ENCODE measurements around the gene ZFHX3. TPM values are rescaled to one million over a fixed set of nuclear protein-coding genes. Genes with fewer than 3 reads are reported as not detected.
A peak's percentile ranks its signal among the peaks of the same experiment; 100 is the strongest.

Gene ZFHX3
- polyA plus RNA-seq, 1 experiment = 2.2 TPM

DNA sequence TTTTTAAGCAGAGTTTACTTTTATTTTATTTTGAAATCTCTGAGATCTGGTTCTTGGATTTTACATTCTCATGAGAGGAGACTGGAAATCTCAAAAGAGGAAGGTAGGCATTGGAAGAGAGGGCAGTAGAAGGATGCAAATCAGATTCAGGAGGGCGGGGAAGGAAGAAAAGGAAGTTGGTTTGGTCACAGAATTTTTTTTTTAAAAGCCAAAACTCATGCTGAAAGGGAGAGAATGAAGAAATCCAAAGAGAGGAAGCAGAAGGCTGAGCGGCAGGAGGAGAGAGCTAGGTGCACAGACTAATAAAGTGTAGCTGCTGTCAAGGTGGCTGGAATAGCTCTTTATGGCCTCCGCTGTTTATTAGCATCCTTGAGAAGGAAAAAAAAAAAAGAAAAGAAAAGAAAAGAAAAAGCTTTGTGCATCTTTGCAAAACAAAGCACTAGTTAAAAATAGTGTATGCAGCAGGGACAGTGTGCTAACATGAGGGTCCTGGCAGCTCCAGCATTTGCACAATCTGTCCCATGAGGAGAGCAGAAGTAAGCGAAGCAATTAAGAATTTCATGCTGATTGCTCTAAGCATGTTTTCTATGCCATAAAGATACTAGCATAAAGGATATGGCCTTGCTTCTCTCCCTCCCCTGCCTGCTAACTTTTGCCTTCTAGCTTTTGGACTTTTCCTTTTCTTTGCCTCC, 194.2 kb downstream of the ZFHX3 start:
- Histone ChIP-seq H3K27me3 (ENCODE audit: control insufficient read depth, insufficient read depth, low read length) (no peaks in the 10 kb centered on the region), H3K4me3 (ENCODE audit: low read depth, low read length) (no peak overlapping the region), H3K36me3 (ENCODE audit: control insufficient read depth, insufficient read depth, low read length) (no peaks in the 10 kb centered on the region)
- POLR2A ChIA-PET = no interaction called here
- TF ChIP-seq, protein P1, sequence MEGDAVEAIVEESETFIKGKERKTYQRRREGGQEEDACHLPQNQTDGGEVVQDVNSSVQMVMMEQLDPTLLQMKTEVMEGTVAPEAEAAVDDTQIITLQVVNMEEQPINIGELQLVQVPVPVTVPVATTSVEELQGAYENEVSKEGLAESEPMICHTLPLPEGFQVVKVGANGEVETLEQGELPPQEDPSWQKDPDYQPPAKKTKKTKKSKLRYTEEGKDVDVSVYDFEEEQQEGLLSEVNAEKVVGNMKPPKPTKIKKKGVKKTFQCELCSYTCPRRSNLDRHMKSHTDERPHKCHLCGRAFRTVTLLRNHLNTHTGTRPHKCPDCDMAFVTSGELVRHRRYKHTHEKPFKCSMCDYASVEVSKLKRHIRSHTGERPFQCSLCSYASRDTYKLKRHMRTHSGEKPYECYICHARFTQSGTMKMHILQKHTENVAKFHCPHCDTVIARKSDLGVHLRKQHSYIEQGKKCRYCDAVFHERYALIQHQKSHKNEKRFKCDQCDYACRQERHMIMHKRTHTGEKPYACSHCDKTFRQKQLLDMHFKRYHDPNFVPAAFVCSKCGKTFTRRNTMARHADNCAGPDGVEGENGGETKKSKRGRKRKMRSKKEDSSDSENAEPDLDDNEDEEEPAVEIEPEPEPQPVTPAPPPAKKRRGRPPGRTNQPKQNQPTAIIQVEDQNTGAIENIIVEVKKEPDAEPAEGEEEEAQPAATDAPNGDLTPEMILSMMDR (IDR thresholded peaks at IDR 0.05; ENCODE audit: insufficient read depth, low read depth, low read length) = no peak
- no peak for DNase-seq (ENCODE audit: low read depth)
- CTCF ChIA-PET = interaction anchor here (1.1 kb wide), 1 partner anchor 55 kb away, joined by 4 read pairs; no protein-coding TSS in a partner anchor

DNA sequence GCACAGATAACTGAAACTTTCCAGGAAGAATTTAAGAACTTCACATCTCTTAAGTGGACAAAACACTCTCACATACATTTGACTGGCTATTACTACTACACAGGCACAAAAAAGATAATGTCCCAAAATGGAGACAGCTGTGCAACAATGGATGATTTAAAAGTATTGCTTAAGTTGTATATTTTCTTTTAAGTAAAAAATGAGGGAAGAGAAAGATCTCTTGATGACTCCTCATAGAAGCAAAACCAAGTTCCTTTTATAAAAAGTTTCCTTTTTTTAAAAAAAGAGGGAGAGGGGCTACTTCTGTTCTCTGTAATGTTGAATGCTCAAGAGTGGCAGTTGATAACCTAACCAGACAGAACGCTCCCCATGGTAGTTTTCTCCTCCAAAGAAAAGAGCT, 195.5 kb downstream of the ZFHX3 start:
- CTCF ChIA-PET = interaction anchor here (1.0 kb wide), 1 partner anchor 24 kb away, joined by 3 read pairs; no protein-coding TSS in a partner anchor
- no peak for DNase-seq (ENCODE audit: low read depth)
- Histone ChIP-seq H3K36me3 (ENCODE audit: control insufficient read depth, insufficient read depth, low read length) (no peaks in the 10 kb centered on the region), H3K27me3 (ENCODE audit: control insufficient read depth, insufficient read depth, low read length) (no peaks in the 10 kb centered on the region), H3K4me3 (ENCODE audit: low read depth, low read length) (no peak overlapping the region)
- POLR2A ChIA-PET = no interaction called here
- TF ChIP-seq, protein P1 (IDR thresholded peaks at IDR 0.05; ENCODE audit: insufficient read depth, low read depth, low read length) = no peak

DNA sequence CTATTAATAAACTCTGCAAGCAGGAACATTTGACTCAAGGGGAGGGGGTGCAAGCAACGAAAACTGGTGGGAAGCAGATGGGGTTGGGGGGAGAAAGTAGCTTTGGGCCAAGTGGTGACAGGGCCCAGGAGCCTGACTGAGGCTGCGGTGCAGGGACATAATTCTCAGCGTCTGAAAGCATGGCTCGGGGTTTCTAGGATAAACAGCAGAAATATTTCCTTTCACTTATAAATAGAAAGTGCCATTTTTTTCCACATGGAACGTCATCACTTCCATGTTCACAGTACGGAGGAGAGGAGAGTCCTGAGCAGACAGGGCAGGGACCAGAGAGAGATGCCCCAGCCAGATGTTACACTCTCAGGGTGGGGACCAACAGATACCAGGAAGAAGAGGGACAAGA, 197.1 kb downstream of the ZFHX3 start:
- Histone ChIP-seq H3K4me3 (ENCODE audit: low read depth, low read length) (no peak overlapping the region), H3K27me3 (ENCODE audit: control insufficient read depth, insufficient read depth, low read length) (no peaks in the 10 kb centered on the region), H3K36me3 (ENCODE audit: control insufficient read depth, insufficient read depth, low read length) (no peaks in the 10 kb centered on the region)
- POLR2A ChIA-PET = no interaction called here
- no peak for DNase-seq (ENCODE audit: low read depth)
- TF ChIP-seq, protein P1 (IDR thresholded peaks at IDR 0.05; ENCODE audit: insufficient read depth, low read depth, low read length) = no peak
- CTCF ChIA-PET = interaction anchor here (0.5 to 2.3 kb wide), 4 partner anchors 16 to 350 kb away, joined by 3 to 8 read pairs (median 4); no protein-coding TSS in a partner anchor

DNA sequence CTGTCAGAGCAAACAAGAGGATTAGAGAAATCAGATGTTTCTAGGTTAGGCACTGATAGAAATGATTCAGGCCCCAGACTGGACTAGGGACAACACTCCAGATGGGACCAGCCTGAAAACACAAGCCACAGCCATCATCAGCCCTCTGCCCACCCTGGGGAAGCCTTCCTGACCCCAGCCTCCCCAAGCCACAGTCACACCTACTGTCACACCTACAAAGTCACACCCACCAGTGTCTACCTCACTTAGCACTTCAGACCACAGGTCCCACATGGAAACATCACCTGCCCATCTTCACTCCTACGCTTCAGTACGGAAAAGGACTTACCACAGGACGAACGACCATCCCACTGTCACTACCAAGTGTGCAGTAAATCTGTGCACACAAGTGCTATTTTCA, 197.9 kb downstream of the ZFHX3 start:
- TF ChIP-seq, protein P1 (IDR thresholded peaks at IDR 0.05; ENCODE audit: insufficient read depth, low read depth, low read length) = no peak
- H3K4me3 ChIP-seq (ENCODE audit: low read depth, low read length) = no peak overlapping the region
- POLR2A ChIA-PET = interaction anchor here (0.6 kb wide), 1 partner anchor 540 kb away, joined by 19 read pairs; no protein-coding TSS in a partner anchor
- H3K36me3 ChIP-seq (ENCODE audit: control insufficient read depth, insufficient read depth, low read length) = no peaks in the 10 kb centered on the region
- H3K27me3 ChIP-seq (ENCODE audit: control insufficient read depth, insufficient read depth, low read length) = no peaks in the 10 kb centered on the region
- no peak for DNase-seq (ENCODE audit: low read depth)
- CTCF ChIA-PET = interaction anchor here (0.6 to 2.3 kb wide), 3 partner anchors 17 to 1034 kb away, joined by 3 to 8 read pairs (median 3); no protein-coding TSS in a partner anchor

DNA sequence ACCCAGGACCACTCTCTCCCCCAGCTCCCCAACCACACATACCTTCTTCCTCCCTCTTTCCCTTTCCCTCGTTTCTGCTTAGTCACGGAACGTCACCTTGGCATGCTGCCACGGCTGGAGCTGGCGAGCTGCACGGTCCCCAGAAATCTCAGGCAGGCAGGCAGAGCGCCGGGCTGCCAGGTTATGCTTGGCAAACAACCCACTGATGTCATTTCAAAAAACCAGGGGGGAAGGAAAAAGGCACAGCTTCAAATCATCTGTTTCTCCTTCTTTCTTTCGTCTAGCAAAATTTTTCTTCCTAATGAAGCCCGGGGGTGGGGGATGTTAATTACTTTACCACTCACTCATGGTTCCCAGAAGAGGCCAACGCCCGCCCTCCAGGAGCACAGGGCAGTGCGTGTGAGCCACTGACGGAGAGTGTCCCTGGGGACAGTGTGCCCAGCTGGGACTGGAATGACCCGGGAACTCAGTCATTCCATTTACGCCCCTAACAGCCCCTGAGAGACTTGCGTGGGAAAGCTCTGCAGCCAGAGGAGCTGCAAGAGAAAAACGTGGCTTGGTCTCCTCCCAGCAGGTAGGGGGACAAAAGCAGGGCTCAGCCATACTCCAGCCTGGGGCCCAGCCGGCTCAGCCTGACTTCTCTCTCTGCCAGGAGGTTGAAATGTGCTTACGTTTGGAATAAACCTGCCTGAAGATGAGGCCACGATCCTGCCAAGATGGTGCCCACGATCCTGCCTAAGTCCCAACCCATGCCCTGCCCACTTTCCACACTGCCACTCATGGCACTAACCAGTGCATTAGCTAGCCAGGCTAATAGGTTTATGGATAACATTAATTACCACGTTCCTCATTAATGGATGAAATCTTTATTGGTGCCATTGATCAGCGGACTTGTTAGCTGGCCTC, 198.9 kb downstream of the ZFHX3 start:
- CTCF ChIA-PET = interaction anchor here (0.6 to 4.0 kb wide), 5 partner anchors 16 to 1035 kb away, joined by 3 to 25 read pairs (median 3); no protein-coding TSS in a partner anchor
- TF ChIP-seq, protein P1 (IDR thresholded peaks at IDR 0.05; ENCODE audit: insufficient read depth, low read depth, low read length) = 0 out of 2 replicates have a peak, but pooled peaks have one; percentile 6
- H3K4me3 ChIP-seq (ENCODE audit: low read depth, low read length) = no peak overlapping the region
- POLR2A ChIA-PET = interaction anchor here (0.7 kb wide), 1 partner anchor 14 kb away, joined by 6 read pairs; no protein-coding TSS in a partner anchor
- H3K36me3 ChIP-seq (ENCODE audit: control insufficient read depth, insufficient read depth, low read length) = no peaks in the 10 kb centered on the region
- peak; percentile 50 for DNase-seq (ENCODE audit: low read depth)
- H3K27me3 ChIP-seq (ENCODE audit: control insufficient read depth, insufficient read depth, low read length) = no peaks in the 10 kb centered on the region
